Measurements from ENCODE around the gene CEP131. TPM values are rescaled to one million over a fixed set of nuclear protein-coding genes. Genes with fewer than 3 reads are reported as not detected.

The CEP131 gene
- total RNA-seq, 2 experiments from 2014 or later: 13.6 to 20.6 TPM

- peaks cover 6% of the 10 kb centered on the region for H3K36me3 Mint-ChIP-seq
- DNase-seq: no peak
- H3K9me3 Mint-ChIP-seq (ENCODE audit: low read depth): no peaks in the 10 kb centered on the region
- no peak for ATAC-seq
- CTCF ChIA-PET: interaction anchor here (1.4 kb wide), 1 partner anchor 227 kb away, joined by 3 read pairs; no protein-coding TSS in a partner anchor
- H3K4me3 Mint-ChIP-seq: no peak overlapping the region
- H3K27ac Mint-ChIP-seq: no peak overlapping the region
- H3K27me3 Mint-ChIP-seq: no peaks in the 10 kb centered on the region
- H3K4me1 Mint-ChIP-seq: peaks cover 2% of the 10 kb centered on the region
These were observed 35.5 kb upstream of the CEP131 start for GRCh38 chr17:81258292-81258691.

- H3K27me3 Mint-ChIP-seq: no peaks in the 10 kb centered on the region
- no peak for DNase-seq
- H3K9me3 Mint-ChIP-seq (ENCODE audit: low read depth): no peaks in the 10 kb centered on the region
- ATAC-seq: no peak
- H3K27ac Mint-ChIP-seq: no peak overlapping the region
- peaks cover 4% of the 10 kb centered on the region for H3K4me1 Mint-ChIP-seq
- no peak overlapping the region for H3K4me3 Mint-ChIP-seq
- H3K36me3 Mint-ChIP-seq: peaks cover 7% of the 10 kb centered on the region
- CTCF ChIA-PET: no interaction called here
These were observed 34.8 kb upstream of the CEP131 start for GRCh38 chr17:81257533-81257932.

GRCh38 chr17:81256616-81257015 is 33.9 kb upstream of the CEP131 start:
- Mint-ChIP-seq H3K27ac (no peak overlapping the region), H3K27me3 (no peaks in the 10 kb centered on the region), H3K4me3 (no peak overlapping the region), H3K4me1 (peaks cover 4% of the 10 kb centered on the region), H3K36me3 (peaks cover 10% of the 10 kb centered on the region), H3K9me3 (ENCODE audit: low read depth) (no peaks in the 10 kb centered on the region)
- no peak for DNase-seq
- CTCF ChIA-PET: interaction anchor here (0.6 kb wide), 1 partner anchor 103 kb away, joined by 3 read pairs; no protein-coding TSS in a partner anchor
- ATAC-seq: no peak

DNA sequence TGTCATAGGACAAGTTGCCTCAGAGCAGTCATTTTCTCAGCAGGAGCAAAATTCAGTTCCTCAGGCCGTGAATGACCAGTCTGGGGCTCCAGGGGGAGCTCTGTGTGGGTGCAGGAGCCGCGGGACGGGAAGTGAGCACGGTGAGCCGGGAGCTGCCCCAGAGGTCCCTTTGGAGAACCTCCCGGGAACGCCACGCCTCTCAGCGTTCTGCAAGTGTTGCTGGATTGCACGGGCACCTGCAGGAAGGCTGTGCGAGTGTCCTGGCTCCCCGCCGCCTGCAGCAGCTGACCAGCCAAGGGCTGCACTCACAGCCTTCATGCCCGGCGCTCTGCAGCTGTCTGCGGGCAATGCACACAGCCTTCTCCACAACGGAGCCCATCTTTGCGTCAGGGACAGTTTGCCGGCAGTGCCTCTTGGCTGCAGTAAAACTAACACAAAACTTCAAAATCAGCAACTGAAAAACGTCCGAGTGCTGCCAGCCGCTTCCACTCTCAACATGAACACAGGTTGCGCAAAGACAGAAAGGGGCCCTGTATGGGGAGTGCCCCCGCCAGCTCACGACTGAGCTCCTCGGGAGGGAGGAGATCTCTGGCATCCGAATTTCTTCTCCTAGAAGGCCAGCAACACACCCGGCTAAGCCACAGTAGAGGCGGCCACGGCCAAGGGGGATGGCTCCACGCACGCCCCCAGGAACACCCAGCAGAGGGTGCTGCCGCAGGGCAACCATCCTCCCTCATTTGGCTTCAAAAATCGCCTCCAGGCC is 32.4 kb upstream of the CEP131 start:
- no peaks in the 10 kb centered on the region for H3K9me3 Mint-ChIP-seq (ENCODE audit: low read depth)
- H3K27ac Mint-ChIP-seq: no peak overlapping the region
- peaks cover 4% of the 10 kb centered on the region for H3K4me1 Mint-ChIP-seq
- no peak overlapping the region for H3K4me3 Mint-ChIP-seq
- CTCF ChIA-PET: interaction anchor here (0.5 to 2.8 kb wide), 3 partner anchors 41 to 230 kb away, joined by 3 to 22 read pairs (median 5); no protein-coding TSS in a partner anchor
- DNase-seq (no peak), ATAC-seq (no peak)
- H3K27me3 Mint-ChIP-seq: no peaks in the 10 kb centered on the region
- H3K36me3 Mint-ChIP-seq: peaks cover 13% of the 10 kb centered on the region

DNA sequence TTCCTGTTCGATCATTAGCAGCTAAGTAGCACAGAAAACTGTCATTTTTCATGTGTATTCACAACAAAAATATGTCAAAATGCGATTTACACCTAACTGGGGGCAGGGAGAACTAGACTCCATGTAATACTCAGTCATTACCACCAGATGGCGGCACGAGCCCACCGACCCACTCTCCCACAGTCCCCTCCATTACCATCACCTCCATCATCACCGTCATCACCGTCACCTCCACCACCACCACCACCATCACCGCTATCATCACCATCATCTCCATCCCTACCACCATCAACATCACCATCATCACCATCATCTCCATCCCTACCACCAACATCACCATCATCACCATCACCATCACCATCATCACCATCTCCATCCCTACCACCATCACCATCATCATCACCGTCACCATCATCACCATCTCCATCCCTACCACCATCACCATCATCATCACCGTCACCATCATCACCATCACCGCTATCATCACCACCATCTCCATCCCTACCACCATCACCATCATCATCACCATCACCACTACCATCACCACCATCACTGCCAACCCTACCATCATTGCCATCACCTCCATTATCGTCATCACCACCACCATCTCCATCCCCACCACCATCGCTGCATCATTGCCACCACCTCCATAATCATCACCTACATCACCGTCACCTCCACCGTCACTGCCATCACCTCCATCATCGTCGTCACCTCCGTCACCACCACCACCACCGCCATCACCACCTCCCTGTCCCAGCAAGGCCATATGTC is 30.8 kb upstream of the CEP131 start:
- peaks cover 14% of the 10 kb centered on the region for H3K36me3 Mint-ChIP-seq
- H3K27me3 Mint-ChIP-seq: no peaks in the 10 kb centered on the region
- CTCF ChIA-PET: interaction anchor here (0.7 to 2.8 kb wide), 14 partner anchors 14 to 348 kb away, joined by 3 to 22 read pairs (median 4); partner anchors contain the start of genes NDUFAF8, SLC38A10 and TEPSIN
- peak overlapping the region; percentile 6 for H3K27ac Mint-ChIP-seq
- H3K4me3 Mint-ChIP-seq: no peak overlapping the region
- peaks cover 4% of the 10 kb centered on the region for H3K4me1 Mint-ChIP-seq
- ATAC-seq (peak; percentile 61), DNase-seq (peak; percentile 66)
- no peaks in the 10 kb centered on the region for H3K9me3 Mint-ChIP-seq (ENCODE audit: low read depth)

- H3K4me3 Mint-ChIP-seq: no peak overlapping the region
- peaks cover 4% of the 10 kb centered on the region for H3K4me1 Mint-ChIP-seq
- CTCF ChIA-PET: interaction anchor here (0.6 to 2.8 kb wide), 16 partner anchors 14 to 348 kb away, joined by 3 to 22 read pairs (median 4); partner anchors contain the start of genes NDUFAF8, SLC38A10 and TEPSIN
- DNase-seq (no peak), ATAC-seq (no peak)
- H3K27me3 Mint-ChIP-seq: no peaks in the 10 kb centered on the region
- H3K9me3 Mint-ChIP-seq (ENCODE audit: low read depth): no peaks in the 10 kb centered on the region
- H3K27ac Mint-ChIP-seq: no peak overlapping the region
- peaks cover 17% of the 10 kb centered on the region for H3K36me3 Mint-ChIP-seq
These were observed 30.2 kb upstream of the CEP131 start for GRCh38 chr17:81252987-81253329.

- CTCF ChIA-PET: interaction anchor here (0.6 to 2.8 kb wide), 16 partner anchors 13 to 349 kb away, joined by 3 to 22 read pairs (median 4); partner anchors contain the start of genes NDUFAF8, SLC38A10 and TEPSIN
- Mint-ChIP-seq H3K27me3 (no peaks in the 10 kb centered on the region), H3K27ac (no peak overlapping the region), H3K36me3 (peaks cover 17% of the 10 kb centered on the region), H3K9me3 (ENCODE audit: low read depth) (no peaks in the 10 kb centered on the region), H3K4me1 (peaks cover 4% of the 10 kb centered on the region), H3K4me3 (no peak overlapping the region)
- DNase-seq (no peak), ATAC-seq (no peak)
These were observed 29.7 kb upstream of the CEP131 start for GRCh38 chr17:81252326-81252986.

GRCh38 chr17:81251709-81252301 is 29.0 kb upstream of the CEP131 start:
- no peak for ATAC-seq
- Mint-ChIP-seq H3K9me3 (ENCODE audit: low read depth) (no peaks in the 10 kb centered on the region), H3K27me3 (no peaks in the 10 kb centered on the region), H3K4me3 (no peak overlapping the region), H3K4me1 (peaks cover 4% of the 10 kb centered on the region), H3K27ac (no peak overlapping the region), H3K36me3 (peaks cover 17% of the 10 kb centered on the region)
- DNase-seq: no peak
- CTCF ChIA-PET: no interaction called here

- H3K4me3 Mint-ChIP-seq: no peak overlapping the region
- DNase-seq: no peak
- no peak overlapping the region for H3K27ac Mint-ChIP-seq
- no peaks in the 10 kb centered on the region for H3K9me3 Mint-ChIP-seq (ENCODE audit: low read depth)
- H3K36me3 Mint-ChIP-seq: peaks cover 17% of the 10 kb centered on the region
- H3K27me3 Mint-ChIP-seq: no peaks in the 10 kb centered on the region
- CTCF ChIA-PET: no interaction called here
- peaks cover 4% of the 10 kb centered on the region for H3K4me1 Mint-ChIP-seq
- ATAC-seq: no peak
These were observed 28.4 kb upstream of the CEP131 start for GRCh38 chr17:81251094-81251708.

- no peak for ATAC-seq
- Mint-ChIP-seq H3K36me3 (peaks cover 17% of the 10 kb centered on the region), H3K4me1 (peaks cover 4% of the 10 kb centered on the region), H3K9me3 (ENCODE audit: low read depth) (no peaks in the 10 kb centered on the region), H3K27ac (no peak overlapping the region), H3K4me3 (no peak overlapping the region), H3K27me3 (no peaks in the 10 kb centered on the region)
- DNase-seq: no peak
- CTCF ChIA-PET: no interaction called here
These were observed 27.7 kb upstream of the CEP131 start for GRCh38 chr17:81250286-81251093.

DNA sequence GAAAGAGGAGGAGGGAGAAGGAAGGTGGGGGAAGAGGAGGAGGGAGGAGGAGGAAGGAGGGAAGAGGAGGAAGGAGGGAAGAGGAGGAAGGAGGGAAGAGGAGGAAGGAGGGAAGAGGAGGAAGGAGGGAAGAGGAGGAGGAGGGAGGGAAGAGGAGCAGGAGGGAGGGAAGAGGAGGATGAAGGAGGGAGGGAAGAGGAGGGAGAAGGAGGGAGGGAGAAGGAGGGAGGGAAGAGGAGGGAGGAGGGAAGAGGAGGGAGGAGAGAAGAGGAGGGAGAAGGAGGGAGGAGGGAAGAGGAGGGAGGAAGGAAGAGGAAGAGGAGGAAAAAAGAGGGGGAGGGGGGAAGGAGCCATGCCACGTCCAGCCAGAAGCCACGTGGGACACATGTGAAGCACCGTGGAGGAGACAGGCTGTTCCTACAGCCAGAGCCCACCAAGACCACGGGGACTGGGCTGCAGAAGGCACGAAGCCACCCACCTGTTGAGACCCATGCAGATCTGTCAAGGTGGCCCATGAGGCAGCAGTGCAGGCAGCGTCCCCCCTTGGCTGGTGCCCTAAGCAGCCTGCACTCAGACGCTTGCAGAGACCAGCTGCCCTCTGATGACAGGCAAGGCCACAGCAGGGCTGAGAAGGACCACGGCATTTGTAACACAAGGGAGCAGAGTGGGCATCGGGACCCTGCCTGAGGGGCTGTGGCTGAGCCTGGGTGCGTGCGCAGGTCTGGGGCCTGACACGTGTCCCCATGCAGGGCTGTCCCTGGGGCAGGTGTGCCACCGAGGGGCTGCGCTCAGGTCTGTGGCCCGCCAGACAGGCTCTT is 26.7 kb upstream of the CEP131 start:
- Mint-ChIP-seq H3K27ac (no peak overlapping the region), H3K36me3 (peaks cover 17% of the 10 kb centered on the region), H3K9me3 (ENCODE audit: low read depth) (no peaks in the 10 kb centered on the region), H3K27me3 (no peaks in the 10 kb centered on the region), H3K4me3 (no peak overlapping the region), H3K4me1 (peaks cover 12% of the 10 kb centered on the region)
- DNase-seq (no peak), ATAC-seq (no peak)
- CTCF ChIA-PET: no interaction called here
